ENCODE results near the gene ARRDC1. TPM values are rescaled to one million over a fixed set of nuclear protein-coding genes. Genes with fewer than 3 reads are reported as not detected.

ARRDC1 gene
- total RNA-seq, 3 donors from 2014 or later, result 23.8 to 122 (median 57.0) TPM

GRCh38 chr9:137614631-137615386 lies 9.3 kb downstream of the ARRDC1 start:
- Histone ChIP-seq H3K4me1 (peaks cover 14 to 31% of the 10 kb centered on the region in 2 donors), H3K27ac (peak overlapping the region; percentile 93 to 98), H3K36me3 (no peaks in the 10 kb centered on the region), H3K27me3 (no peaks in the 10 kb centered on the region), H3K9me3 (no peaks in the 10 kb centered on the region), H3K4me3 (no peak overlapping the region)
- intact Hi-C loops (cut with DNase I; ENCODE audit: low total_unique reads), result no loop called here
- TF ChIP-seq POLR2A (IDR thresholded peaks at IDR 0.05) (no peak), POLR2AphosphoS5 (IDR thresholded peaks at IDR 0.05) (no peak), CTCF (IDR thresholded peaks at IDR 0.05) (no peak)
- peak in 1 of 2 donors; percentile 76 for DNase-seq (ENCODE audit: low spot score in 2 of 2)

- peak overlapping the region; percentile 93 to 98 for H3K27ac ChIP-seq
- peaks cover 14 to 37% of the 10 kb centered on the region in 2 donors for H3K4me1 ChIP-seq
Measured at GRCh38 chr9:137615387-137615871, 9.9 kb downstream of the ARRDC1 start.

DNA sequence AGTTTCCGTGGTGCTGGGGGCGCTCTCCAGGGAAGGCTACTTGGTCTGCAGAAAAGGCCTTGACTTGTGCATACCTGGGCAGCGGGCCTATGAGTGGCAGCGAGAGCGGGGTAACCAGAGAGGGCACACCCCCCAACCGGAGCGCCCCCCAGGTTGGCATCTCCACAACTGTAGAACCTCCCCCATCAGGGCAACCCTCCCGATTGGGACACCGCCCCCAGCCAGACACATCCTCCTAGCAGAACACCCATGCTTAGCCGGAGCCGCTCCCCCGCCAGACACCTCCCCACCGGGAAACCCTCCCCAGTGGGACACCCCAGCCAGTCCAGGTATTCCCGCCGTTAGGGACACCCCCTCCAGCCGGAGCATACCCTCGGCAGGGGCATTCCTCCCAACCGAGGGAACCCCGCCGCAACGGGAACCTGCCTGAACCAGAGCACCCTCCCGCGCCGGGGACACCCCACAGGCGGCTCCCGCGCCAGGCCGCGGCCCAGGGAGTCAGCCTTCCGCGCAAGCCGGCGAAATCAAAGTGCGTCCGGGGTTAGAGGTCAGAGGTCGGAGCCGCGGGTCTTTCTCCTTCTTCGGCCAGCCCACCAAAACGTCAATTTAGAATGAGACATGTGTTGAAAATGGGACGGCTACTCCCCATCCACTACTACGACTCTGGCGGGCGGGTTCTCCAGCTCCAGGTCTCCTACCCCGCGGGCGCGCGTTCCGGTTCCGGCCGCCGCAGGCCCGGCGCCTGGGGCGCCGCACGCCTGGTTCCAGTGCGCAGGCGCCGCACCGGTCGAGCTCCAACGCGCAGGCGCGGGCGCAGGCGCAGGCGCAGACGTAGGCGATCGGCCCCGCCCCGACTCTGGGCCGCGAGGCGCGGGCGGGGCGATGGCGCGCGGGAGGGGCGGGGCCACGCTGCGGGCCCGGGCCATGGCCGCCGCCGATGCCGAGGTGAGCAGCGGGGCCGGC lies 12.9 kb downstream of the ARRDC1 start, which contains the start of gene EHMT1:
Gene EHMT1 (plus strand): TSS at position 901 of the 963 bp plus-strand sequence. CDS start 24 bp downstream, at position 925.
- Histone ChIP-seq H3K4me1 (peaks cover 8 to 25% of the 10 kb centered on the region in 2 donors), H3K36me3 (no peaks in the 10 kb centered on the region), H3K9me3 (no peaks in the 10 kb centered on the region), H3K4me3 (peak within 1 kb of the TSS; percentile 76 to 99 (median 80)), H3K27ac (peak within 1 kb of the TSS; percentile 94 to 96), H3K27me3 (no peaks in the 10 kb centered on the region)
- intact Hi-C loops (cut with DNase I; ENCODE audit: low total_unique reads), result no loop called here
- DNase-seq (ENCODE audit: low spot score in 2 of 2), result peak; percentile 69 to 82
- TF ChIP-seq CTCF (IDR thresholded peaks at IDR 0.05) (no peak), POLR2AphosphoS5 (IDR thresholded peaks at IDR 0.05) (peak; percentile 57 to 83 (median 72))

More at GRCh38 chr9:137615387-137615871, 9.9 kb downstream of the ARRDC1 start:
- TF ChIP-seq POLR2AphosphoS5 (IDR thresholded peaks at IDR 0.05) (no peak), CTCF (IDR thresholded peaks at IDR 0.05) (no peak), POLR2A (IDR thresholded peaks at IDR 0.05) (no peak)
- intact Hi-C loops (cut with DNase I; ENCODE audit: low total_unique reads), result no loop called here
- Histone ChIP-seq H3K36me3 (no peaks in the 10 kb centered on the region), H3K9me3 (no peaks in the 10 kb centered on the region), H3K4me3 (no peak overlapping the region), H3K27me3 (no peaks in the 10 kb centered on the region)
- DNase-seq (ENCODE audit: low spot score in 2 of 2), result no peak

DNA sequence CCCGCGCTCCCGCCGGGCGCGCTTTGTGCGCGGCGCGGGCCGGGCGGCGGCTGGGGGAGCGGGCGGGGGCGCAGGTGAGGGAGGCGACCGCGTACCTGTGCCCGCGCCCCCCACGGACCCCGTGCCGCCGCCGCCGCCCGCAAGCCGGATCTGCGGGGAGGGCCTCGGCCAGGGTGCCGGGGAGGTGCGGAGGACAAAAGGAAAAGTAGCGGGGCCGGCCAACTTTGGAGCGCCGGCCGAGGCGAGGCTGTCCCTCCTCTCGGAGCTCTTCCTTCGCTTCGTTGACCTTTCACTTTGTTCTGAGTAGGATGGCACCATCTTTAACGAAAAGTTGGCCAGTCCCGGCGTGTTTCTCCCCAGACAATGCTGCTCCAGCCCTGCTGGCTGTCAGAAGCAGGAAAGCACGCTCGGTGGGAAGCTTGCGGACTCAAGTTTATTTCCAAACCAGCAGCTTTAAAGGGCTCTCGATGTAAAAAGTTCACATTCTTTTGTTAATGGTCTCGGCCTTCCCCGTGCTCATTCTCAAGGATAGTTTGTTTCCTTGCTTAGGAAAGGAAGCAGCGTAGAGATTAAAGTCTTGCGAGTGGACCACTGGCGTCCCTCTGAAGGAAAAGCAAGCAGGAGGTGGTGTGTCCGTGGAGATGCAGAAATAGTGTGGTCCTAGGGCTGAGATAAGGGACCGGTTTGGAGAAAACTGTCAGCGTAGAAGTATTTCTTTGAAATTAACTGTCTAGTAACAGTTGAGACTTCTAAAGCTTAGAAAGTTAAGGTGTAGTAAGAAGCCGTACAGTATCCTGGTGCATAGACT lies 14.0 kb downstream of the ARRDC1 start:
- H3K9me3 ChIP-seq, result no peaks in the 10 kb centered on the region
- intact Hi-C loops (cut with DNase I; ENCODE audit: low total_unique reads), result no loop called here
- H3K4me1 ChIP-seq, result peaks cover 8 to 24% of the 10 kb centered on the region in 2 donors
- peak overlapping the region; percentile 73 to 97 (median 80) for H3K4me3 ChIP-seq
- no peak for DNase-seq (ENCODE audit: low spot score in 2 of 2)
- no peaks in the 10 kb centered on the region for H3K27me3 ChIP-seq
- H3K27ac ChIP-seq, result peak overlapping the region; percentile 85 to 94
- no peaks in the 10 kb centered on the region for H3K36me3 ChIP-seq
- TF ChIP-seq POLR2A (IDR thresholded peaks at IDR 0.05), result no peak
- peak in 1 of 3 donors; percentile 31 for TF ChIP-seq POLR2AphosphoS5 (IDR thresholded peaks at IDR 0.05)
- no peak for TF ChIP-seq CTCF (IDR thresholded peaks at IDR 0.05)
